Right atrium auricular region (tissue), 2 donors: Measurements from ENCODE around the gene HMSD. TPM values are rescaled to one million over a fixed set of nuclear protein-coding genes. Genes with fewer than 3 reads are reported as not detected.

Source experiments
- DNase-seq: peaks from one replicate; pipeline ENCODE4 v3.0.0-alpha.2; 2019; ENCODE audit warnings: low spot score
- H3K27ac ChIP-seq, 2 donors: fragments of 200-600 bp; sonication (generic); 1 replicate in 1 of 2; 2 replicates in 1 of 2; pipeline ENCODE4 v1.5.1; 2016 to 2019
- H3K27me3 ChIP-seq, 2 donors: fragments of 200-600 bp; sonication (generic); one replicate each; pipeline versions ENCODE4 v1.5.1 to v1.6.0; 2017 to 2019
- H3K36me3 ChIP-seq: fragments of 200-600 bp; sonication (generic); one replicate; pipeline ENCODE4 v1.5.1; 2016
- H3K4me1 ChIP-seq, 2 donors: fragments of 200-600 bp; sonication (generic); one replicate each; pipeline versions ENCODE4 v1.5.1 to v1.6.0; 2017 to 2019
- H3K4me3 ChIP-seq, 2 donors: fragments of 200-600 bp; sonication (generic); 1 replicate in 1 of 2; 2 replicates in 1 of 2; pipeline ENCODE4 v1.5.1; 2017 to 2019; ENCODE audit warnings: mild to moderate bottlenecking in 1 of 2, moderate library complexity in 1 of 2
- H3K9me3 ChIP-seq, 2 donors: fragments of 200-600 bp; sonication (generic); one replicate each; pipeline ENCODE4 v1.5.1; 2019
- total RNA-seq, 2 donors: library from RNA; depleted of rRNA; stranded (reverse); fragments of >200 nt; gene quantifications; one replicate each; pipeline ENCODE4 v1.1.0, GENCODE V29; 2016
- TF ChIP-seq, protein P1 (sequence below), 2 donors: fragments of 200-600 bp; sonication (generic); IDR thresholded peaks; one replicate each; pipeline ENCODE4 v1.5.1; 2019; ENCODE audit warnings: antibody characterized with exemption in 2 of 2

HMSD gene
- total RNA-seq, 2 donors from 2014 or later: 0.48 TPM; not detected in 1

DNA sequence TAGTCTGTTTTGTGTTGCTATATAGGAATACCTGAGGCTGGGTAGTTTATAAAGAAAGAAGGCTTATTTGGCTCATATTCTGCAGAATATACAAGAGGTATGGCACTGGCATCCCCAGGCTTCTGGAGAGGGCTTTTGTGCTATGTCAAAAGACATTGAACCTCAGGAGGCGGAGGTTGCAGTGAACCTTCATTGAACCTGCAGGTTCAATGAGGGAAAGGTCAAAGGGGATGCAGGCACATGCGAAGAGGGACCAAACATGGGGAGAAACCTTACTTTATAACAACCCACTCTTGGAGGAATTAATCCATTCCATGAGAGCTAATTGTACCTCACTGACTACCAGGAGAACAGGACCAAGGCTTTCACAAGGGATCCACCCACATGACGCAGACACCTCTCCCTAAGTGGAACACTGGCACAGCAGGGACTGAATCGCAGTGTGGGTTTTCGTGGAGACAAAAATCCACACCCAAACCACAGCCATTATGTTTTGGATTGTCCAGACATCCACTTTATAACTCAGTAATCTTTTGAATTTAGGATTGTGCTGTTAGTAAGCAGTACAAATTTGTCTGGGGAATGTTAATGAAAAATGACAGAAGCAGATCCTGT is 16.7 kb downstream of the HMSD start:
- Histone ChIP-seq H3K4me3 (no peak overlapping the region), H3K4me1 (peaks cover 0 to 7% of the 10 kb centered on the region in 2 donors), H3K27ac (no peak overlapping the region), H3K27me3 (no peaks in the 10 kb centered on the region), H3K36me3 (no peaks in the 10 kb centered on the region), H3K9me3 (no peaks in the 10 kb centered on the region)
- DNase-seq: no peak
- TF ChIP-seq, protein P1, sequence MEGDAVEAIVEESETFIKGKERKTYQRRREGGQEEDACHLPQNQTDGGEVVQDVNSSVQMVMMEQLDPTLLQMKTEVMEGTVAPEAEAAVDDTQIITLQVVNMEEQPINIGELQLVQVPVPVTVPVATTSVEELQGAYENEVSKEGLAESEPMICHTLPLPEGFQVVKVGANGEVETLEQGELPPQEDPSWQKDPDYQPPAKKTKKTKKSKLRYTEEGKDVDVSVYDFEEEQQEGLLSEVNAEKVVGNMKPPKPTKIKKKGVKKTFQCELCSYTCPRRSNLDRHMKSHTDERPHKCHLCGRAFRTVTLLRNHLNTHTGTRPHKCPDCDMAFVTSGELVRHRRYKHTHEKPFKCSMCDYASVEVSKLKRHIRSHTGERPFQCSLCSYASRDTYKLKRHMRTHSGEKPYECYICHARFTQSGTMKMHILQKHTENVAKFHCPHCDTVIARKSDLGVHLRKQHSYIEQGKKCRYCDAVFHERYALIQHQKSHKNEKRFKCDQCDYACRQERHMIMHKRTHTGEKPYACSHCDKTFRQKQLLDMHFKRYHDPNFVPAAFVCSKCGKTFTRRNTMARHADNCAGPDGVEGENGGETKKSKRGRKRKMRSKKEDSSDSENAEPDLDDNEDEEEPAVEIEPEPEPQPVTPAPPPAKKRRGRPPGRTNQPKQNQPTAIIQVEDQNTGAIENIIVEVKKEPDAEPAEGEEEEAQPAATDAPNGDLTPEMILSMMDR (IDR thresholded peaks at IDR 0.05): no peak

DNA sequence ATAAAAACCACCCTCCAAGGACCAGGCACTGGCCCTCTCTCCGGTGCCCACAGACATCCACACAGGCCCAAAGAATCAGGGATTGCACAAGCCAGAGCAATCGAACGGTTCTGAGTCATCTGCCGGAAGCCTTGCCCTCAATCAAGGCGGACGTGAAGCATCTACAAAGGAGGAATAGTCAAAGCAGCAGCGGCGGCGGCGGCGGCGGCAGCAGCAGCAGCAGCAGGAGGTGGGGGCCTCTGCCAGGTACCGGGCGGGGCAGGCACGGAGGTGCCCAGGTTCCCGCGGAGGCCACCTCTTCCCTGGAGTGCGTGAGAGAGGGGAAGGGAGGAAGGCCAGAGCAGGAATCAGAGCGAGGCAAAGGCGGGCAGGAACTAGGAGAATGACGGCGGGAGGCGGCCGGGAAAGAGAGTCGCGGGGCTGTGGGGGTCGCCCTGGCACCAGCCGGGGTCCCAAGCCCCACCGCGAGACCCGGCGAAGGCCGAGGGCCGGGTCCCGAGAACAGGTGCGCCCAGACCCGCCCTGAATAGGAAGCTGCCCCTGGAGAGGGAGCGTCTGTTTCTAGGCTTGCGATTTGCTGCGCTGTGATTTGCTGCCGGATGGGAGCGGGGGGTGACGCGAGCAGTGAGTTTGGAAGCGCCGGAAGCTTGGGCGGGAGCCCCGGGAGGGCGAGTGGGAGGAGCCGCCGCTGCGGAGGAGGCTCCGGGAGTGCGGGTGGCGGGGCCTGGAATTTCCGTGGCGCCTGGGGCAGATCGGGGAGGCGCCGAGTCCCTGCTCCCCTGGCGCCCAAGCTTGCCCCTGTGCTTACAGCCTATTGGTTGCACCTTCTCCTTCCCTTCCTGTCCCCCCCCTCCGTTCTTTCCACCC is 21.1 kb downstream of the HMSD start, which contains the start of gene SERPINB8:
Gene SERPINB8 (plus strand): TSS at position 140 of the 867 bp plus-strand sequence. CDS start 8,228 bp downstream, outside the sequence.
- DNase-seq: peak; percentile 94
- H3K9me3 ChIP-seq: no peaks in the 10 kb centered on the region
- peak within 1 kb of the TSS; percentile 94 to 98 for H3K27ac ChIP-seq
- H3K27me3 ChIP-seq: no peaks in the 10 kb centered on the region
- TF ChIP-seq, protein P1 (IDR thresholded peaks at IDR 0.05): no peak
- no peaks in the 10 kb centered on the region for H3K36me3 ChIP-seq
- peaks cover 0 to 7% of the 10 kb centered on the region in 2 donors for H3K4me1 ChIP-seq
- H3K4me3 ChIP-seq: peak within 1 kb of the TSS; percentile 79 to 86

DNA sequence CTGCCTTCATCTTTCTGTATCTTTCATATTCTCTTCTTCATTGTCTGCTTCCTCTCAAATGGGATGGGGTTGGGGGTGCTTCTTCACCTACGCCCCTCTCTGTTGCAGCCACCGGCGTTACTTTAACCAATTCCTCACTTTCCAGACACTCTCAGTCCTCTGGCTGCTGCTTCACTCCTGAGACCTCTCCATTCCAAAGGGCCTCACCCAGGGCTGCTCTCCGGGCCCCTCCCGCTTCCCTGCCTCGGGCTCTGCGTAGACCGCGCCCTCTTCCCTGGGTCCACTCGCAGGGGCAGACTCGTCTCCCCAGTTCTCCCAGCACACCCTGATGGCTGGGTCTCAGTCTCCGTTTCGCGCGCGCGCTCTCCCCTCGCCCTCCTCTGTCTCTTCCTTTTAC is 21.7 kb downstream of the HMSD start:
- peaks cover 0 to 7% of the 10 kb centered on the region in 2 donors for H3K4me1 ChIP-seq
- no peaks in the 10 kb centered on the region for H3K36me3 ChIP-seq
- H3K4me3 ChIP-seq: peak overlapping the region; percentile 79 to 86
- H3K27ac ChIP-seq: peak overlapping the region; percentile 94 to 98
- H3K27me3 ChIP-seq: no peaks in the 10 kb centered on the region
- TF ChIP-seq, protein P1 (IDR thresholded peaks at IDR 0.05): no peak
- no peak for DNase-seq
- no peaks in the 10 kb centered on the region for H3K9me3 ChIP-seq

DNA sequence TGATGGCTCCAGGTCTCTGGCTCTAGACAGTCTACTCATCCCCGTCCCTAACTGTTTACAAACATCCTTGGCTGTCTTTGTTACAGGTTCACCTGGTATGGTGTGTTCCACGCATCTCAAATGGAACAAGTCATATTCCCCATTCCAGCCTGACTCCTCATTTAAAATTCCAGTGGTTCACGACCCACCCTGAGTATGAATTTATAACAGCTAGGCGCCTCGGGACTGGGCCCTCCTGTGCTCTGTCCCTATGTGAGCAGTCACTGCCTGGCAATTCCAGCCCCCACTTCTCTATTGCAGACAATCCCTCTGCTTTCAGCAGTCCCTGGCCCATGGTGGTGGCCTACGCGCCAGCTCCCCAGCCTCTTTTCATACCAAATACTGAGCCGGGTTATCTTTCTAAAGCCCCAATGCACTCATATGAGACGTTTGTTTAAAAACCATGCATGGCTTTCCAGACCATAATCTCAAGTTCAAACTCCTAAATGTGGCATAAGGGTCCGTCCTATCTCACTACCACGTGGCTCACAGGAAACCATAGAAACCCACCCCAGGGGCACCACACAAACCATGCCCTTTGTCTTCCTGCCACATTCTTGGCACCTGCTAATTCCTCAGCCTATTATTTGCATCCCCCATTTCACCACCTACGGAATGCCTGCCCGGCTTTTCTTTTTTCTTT is 22.4 kb downstream of the HMSD start:
- TF ChIP-seq, protein P1 (IDR thresholded peaks at IDR 0.05): no peak
- peak overlapping the region in 1 of 2 donors; percentile 79 for H3K4me3 ChIP-seq
- H3K4me1 ChIP-seq: peaks cover 0 to 7% of the 10 kb centered on the region in 2 donors
- peak overlapping the region; percentile 94 to 98 for H3K27ac ChIP-seq
- H3K36me3 ChIP-seq: no peaks in the 10 kb centered on the region
- no peaks in the 10 kb centered on the region for H3K27me3 ChIP-seq
- no peaks in the 10 kb centered on the region for H3K9me3 ChIP-seq
- DNase-seq: no peak

DNA sequence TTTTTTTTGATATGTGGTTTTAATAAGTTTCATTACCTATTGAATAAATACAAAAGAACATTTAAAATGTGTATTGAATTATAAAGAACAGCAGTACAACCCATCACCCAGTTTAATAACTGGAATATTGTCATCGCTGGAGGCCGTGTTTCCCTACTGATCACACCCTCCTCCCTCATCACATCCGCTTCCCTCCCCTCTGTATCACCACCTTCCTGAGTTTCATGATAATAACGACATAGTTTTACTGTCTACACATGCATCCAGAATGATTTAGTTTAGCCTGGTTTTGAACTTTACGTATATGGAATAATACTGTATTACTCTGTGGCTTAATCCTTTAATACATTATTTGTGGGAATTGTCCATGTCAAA is 22.9 kb downstream of the HMSD start:
- H3K4me3 ChIP-seq: no peak overlapping the region
- TF ChIP-seq, protein P1 (IDR thresholded peaks at IDR 0.05): no peak

More for the DNA sequence above, 22.9 kb downstream of the HMSD start:
- Histone ChIP-seq H3K27me3 (no peaks in the 10 kb centered on the region), H3K9me3 (no peaks in the 10 kb centered on the region), H3K36me3 (no peaks in the 10 kb centered on the region), H3K27ac (no peak overlapping the region), H3K4me1 (peaks cover 0 to 7% of the 10 kb centered on the region in 2 donors)
- no peak for DNase-seq
